Neural crest cell (in vitro differentiated cells): ENCODE results near the gene ARSK. TPM values are rescaled to one million over a fixed set of nuclear protein-coding genes. Genes with fewer than 3 reads are reported as not detected.

ENCODE experiments used
- DNase-seq: peaks from one replicate; pipeline ENCODE4 v3.0.0; 2021; ENCODE audit warnings: low read depth, mixed read lengths, low spot score
- H3K27ac Mint-ChIP-seq: one replicate; pipeline ENCODE4 v1.8.0; 2021; ENCODE audit warnings: mild to moderate bottlenecking, mixed read lengths; ENCODE audit not compliant: unreplicated experiment
- H3K27me3 Mint-ChIP-seq: 2 replicates; pipeline ENCODE4 v1.8.0; 2021; ENCODE audit warnings: low read depth, mild to moderate bottlenecking, mixed read lengths
- H3K36me3 Mint-ChIP-seq: 2 replicates; pipeline ENCODE4 v1.8.0; 2021; ENCODE audit warnings: low read depth, mild to moderate bottlenecking, mixed read lengths
- H3K4me1 Mint-ChIP-seq: 2 replicates; pipeline ENCODE4 v1.8.0; 2021; ENCODE audit warnings: mixed read lengths
- H3K4me3 Mint-ChIP-seq: one replicate; pipeline ENCODE4 v1.8.0; 2021; ENCODE audit warnings: mild to moderate bottlenecking, mixed read lengths
- H3K9me3 Mint-ChIP-seq: 2 replicates; pipeline ENCODE4 v1.8.0; 2021; ENCODE audit warnings: mixed read lengths
- CTCF ChIP-seq: fragments of 200-600 bp; sonication (generic); conservative IDR thresholded peaks from 2 replicates; pipeline ENCODE4 v1.5.0; 2021; ENCODE audit warnings: antibody characterized with exemption, mild to moderate bottlenecking
- long read RNA-seq: library from polyadenylated mRNA; unstranded; transcript quantifications from one replicate; pipeline ENCODE4 v2.0.0, GENCODE V29; 2020
- total RNA-seq: library from RNA; stranded (reverse); gene quantifications from 2 replicates; pipeline ENCODE4 v1.2.1, GENCODE V29; 2021

Gene ARSK, protein sequence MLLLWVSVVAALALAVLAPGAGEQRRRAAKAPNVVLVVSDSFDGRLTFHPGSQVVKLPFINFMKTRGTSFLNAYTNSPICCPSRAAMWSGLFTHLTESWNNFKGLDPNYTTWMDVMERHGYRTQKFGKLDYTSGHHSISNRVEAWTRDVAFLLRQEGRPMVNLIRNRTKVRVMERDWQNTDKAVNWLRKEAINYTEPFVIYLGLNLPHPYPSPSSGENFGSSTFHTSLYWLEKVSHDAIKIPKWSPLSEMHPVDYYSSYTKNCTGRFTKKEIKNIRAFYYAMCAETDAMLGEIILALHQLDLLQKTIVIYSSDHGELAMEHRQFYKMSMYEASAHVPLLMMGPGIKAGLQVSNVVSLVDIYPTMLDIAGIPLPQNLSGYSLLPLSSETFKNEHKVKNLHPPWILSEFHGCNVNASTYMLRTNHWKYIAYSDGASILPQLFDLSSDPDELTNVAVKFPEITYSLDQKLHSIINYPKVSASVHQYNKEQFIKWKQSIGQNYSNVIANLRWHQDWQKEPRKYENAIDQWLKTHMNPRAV
- total RNA-seq, result 7.8 and 8.9 TPM in 2 replicates
- long read RNA-seq, transcript ARSK-201 (8 exons, 3,354 nt), result major isoform, 16 of 27 reads
- long read RNA-seq, partial matches to known transcripts, result 6 of 27 reads
- long read RNA-seq, other reads (novel, unspliced or antisense), result 3 of 27 reads

DNA sequence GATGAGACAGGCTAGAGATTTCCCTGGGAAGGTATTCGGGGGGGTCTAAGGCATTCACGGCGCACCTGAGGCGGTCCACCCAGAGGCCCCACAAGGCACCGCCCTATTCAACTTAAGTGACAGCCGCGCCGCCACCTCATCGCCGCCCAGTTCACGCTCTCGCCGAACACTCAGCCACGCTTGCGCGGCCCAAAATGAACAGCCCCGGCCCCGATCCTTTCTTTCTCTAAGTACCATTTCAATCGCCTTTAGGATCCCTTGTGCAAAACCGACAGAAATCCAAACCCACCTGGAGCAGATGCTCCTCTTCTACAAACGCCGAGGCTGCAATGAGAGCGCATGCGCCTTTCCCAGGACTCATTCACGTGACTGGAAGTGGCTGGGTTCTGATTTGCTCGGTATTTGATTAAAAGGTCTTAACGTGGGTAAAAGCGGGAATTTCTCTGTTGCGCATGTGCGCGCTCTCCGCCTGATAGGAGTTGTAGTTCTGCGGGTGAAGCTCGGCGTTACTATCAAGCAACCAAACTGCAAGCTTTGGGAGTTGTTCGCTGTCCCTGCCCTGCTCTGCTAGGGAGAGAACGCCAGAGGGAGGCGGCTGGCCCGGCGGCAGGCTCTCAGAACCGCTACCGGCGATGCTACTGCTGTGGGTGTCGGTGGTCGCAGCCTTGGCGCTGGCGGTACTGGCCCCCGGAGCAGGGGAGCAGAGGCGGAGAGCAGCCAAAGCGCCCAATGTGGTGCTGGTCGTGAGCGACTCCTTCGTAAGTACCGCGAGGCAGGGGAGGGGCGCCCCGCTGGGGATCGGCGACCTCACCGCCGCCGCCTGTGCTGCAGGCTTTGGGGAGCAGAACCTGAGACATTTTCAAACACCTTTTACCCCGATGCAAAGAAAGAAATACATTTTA, at the start of gene ARSK, which contains the start of gene SKIC3:
Gene ARSK (plus strand): TSS at position 455 of the 902 bp plus-strand sequence. CDS start 178 bp downstream, at position 633.
Gene SKIC3 (minus strand): TSS at position 331 of the 902 bp plus-strand sequence. CDS start 7,827 bp downstream, outside the sequence.
- Mint-ChIP-seq H3K27ac (peak within 1 kb of the TSS; percentile 79), H3K4me3 (peak within 1 kb of the TSS; percentile 96), H3K4me1 (peaks cover 34% of the 10 kb centered on the region), H3K9me3 (no peaks in the 10 kb centered on the region), H3K27me3 (no peaks in the 10 kb centered on the region), H3K36me3 (peaks cover 3% of the 10 kb centered on the region)
- DNase-seq, result peak; percentile 84
- peak; percentile 55 for TF ChIP-seq CTCF

- no peak overlapping the region for H3K4me3 Mint-ChIP-seq
- peaks cover 15% of the 10 kb centered on the region for H3K36me3 Mint-ChIP-seq
- H3K4me1 Mint-ChIP-seq, result no peaks in the 10 kb centered on the region
- no peak overlapping the region for H3K27ac Mint-ChIP-seq
- no peaks in the 10 kb centered on the region for H3K9me3 Mint-ChIP-seq
- TF ChIP-seq CTCF, result no peak
- H3K27me3 Mint-ChIP-seq, result no peaks in the 10 kb centered on the region
- no peak for DNase-seq
These were observed 46.4 kb upstream of the ARSK start for GRCh38 chr5:95508550-95508949.

DNA sequence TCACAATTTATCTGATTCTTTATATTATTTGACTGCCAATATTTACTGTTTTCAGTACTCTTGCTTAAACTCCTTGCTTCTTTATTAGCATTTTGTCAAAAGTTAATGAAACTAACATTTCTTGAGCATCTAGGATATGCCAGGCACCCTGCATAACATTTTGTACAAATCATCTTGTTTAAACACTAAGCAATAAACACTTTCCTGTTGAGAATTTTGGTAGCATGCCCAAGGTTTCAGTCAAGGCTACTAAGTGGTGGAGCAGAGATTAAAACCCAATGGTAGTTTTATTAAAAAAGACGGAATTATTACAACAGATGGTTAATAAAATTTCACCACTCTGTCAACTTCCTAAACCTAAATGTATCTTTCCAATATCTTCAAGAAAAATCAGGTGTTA, 43.3 kb upstream of the ARSK start:
- Mint-ChIP-seq H3K36me3 (peaks cover 11% of the 10 kb centered on the region), H3K9me3 (no peaks in the 10 kb centered on the region), H3K27me3 (no peaks in the 10 kb centered on the region), H3K4me3 (no peak overlapping the region), H3K4me1 (no peaks in the 10 kb centered on the region), H3K27ac (no peak overlapping the region)
- TF ChIP-seq CTCF, result no peak
- no peak for DNase-seq

DNA sequence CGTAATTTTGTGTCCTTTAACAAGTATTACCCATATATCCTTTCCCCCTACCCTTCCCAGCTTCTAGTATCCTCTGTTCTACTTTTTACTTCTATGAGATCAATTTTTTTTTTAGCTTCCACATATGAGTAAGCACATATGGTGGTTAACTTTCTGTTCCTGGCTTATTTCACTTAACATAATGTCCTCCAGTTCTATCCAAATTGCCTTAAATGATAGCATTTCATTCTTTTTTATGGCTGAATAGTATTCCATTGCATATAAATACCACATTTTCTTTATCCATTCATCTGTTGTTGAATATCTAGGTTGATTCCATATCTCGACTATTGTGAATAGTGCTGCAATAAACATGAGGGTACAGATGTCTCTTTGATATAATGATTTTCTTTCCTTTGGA, 36.5 kb upstream of the ARSK start:
- no peak overlapping the region for H3K4me3 Mint-ChIP-seq

More for the DNA sequence above, 36.5 kb upstream of the ARSK start:
- no peak for TF ChIP-seq CTCF
- no peak for DNase-seq
- Mint-ChIP-seq H3K4me1 (no peaks in the 10 kb centered on the region), H3K36me3 (peaks cover 13% of the 10 kb centered on the region), H3K27me3 (no peaks in the 10 kb centered on the region), H3K27ac (no peak overlapping the region), H3K9me3 (no peaks in the 10 kb centered on the region)
